ENCODE results near the gene AKR1D1.

The AKR1D1 gene

GRCh38 chr7:138092486-138093028 is 16.3 kb downstream of the AKR1D1 start:
- Histone ChIP-seq H3K9me3 (ENCODE audit: low read length) (no peaks in the 10 kb centered on the region), H3K36me3 (ENCODE audit: insufficient read depth, low read length) (no peaks in the 10 kb centered on the region), H3K27ac (ENCODE audit: low read depth, low read length) (no peak overlapping the region), H3K4me1 (ENCODE audit: insufficient read depth, low read length) (no peaks in the 10 kb centered on the region), H3K9ac (ENCODE audit: low read length) (no peak overlapping the region), H3K4me3 (ENCODE audit: low read depth in 1 of 2, low read length in 2 of 2) (no peak overlapping the region), H3K27me3 (ENCODE audit: control insufficient read depth in 1 of 2, insufficient read depth in 2 of 2, low read length in 2 of 2) (no peaks in the 10 kb centered on the region)

- Histone ChIP-seq H3K4me3 (ENCODE audit: low read depth in 1 of 2, low read length in 2 of 2) (no peak overlapping the region), H3K4me1 (ENCODE audit: insufficient read depth, low read length) (no peaks in the 10 kb centered on the region), H3K36me3 (ENCODE audit: insufficient read depth, low read length) (no peaks in the 10 kb centered on the region), H3K9me3 (ENCODE audit: low read length) (no peaks in the 10 kb centered on the region), H3K9ac (ENCODE audit: low read length) (no peak overlapping the region), H3K27ac (ENCODE audit: low read depth, low read length) (no peak overlapping the region), H3K27me3 (ENCODE audit: control insufficient read depth in 1 of 2, insufficient read depth in 2 of 2, low read length in 2 of 2) (no peaks in the 10 kb centered on the region)
Observed at GRCh38 chr7:138095972-138096935, 20.0 kb downstream of the AKR1D1 start.

- Histone ChIP-seq H3K9ac (ENCODE audit: low read length) (no peak overlapping the region), H3K27me3 (ENCODE audit: control insufficient read depth in 1 of 2, insufficient read depth in 2 of 2, low read length in 2 of 2) (no peaks in the 10 kb centered on the region), H3K27ac (ENCODE audit: low read depth, low read length) (no peak overlapping the region), H3K9me3 (ENCODE audit: low read length) (no peaks in the 10 kb centered on the region), H3K36me3 (ENCODE audit: insufficient read depth, low read length) (no peaks in the 10 kb centered on the region), H3K4me3 (ENCODE audit: low read depth in 1 of 2, low read length in 2 of 2) (no peak overlapping the region), H3K4me1 (ENCODE audit: insufficient read depth, low read length) (no peaks in the 10 kb centered on the region)
Observed at GRCh38 chr7:138097064-138097741, 20.9 kb downstream of the AKR1D1 start.

GRCh38 chr7:138099813-138100212 is 23.6 kb downstream of the AKR1D1 start:
- H3K9ac ChIP-seq (ENCODE audit: low read length): no peak overlapping the region
- no peaks in the 10 kb centered on the region for H3K4me1 ChIP-seq (ENCODE audit: insufficient read depth, low read length)
- no peaks in the 10 kb centered on the region for H3K27me3 ChIP-seq (ENCODE audit: control insufficient read depth in 1 of 2, insufficient read depth in 2 of 2, low read length in 2 of 2)
- H3K4me3 ChIP-seq (ENCODE audit: low read depth in 1 of 2, low read length in 2 of 2): no peak overlapping the region
- H3K9me3 ChIP-seq (ENCODE audit: low read length): no peaks in the 10 kb centered on the region
- no peak overlapping the region for H3K27ac ChIP-seq (ENCODE audit: low read depth, low read length)
- no peaks in the 10 kb centered on the region for H3K36me3 ChIP-seq (ENCODE audit: insufficient read depth, low read length)

- Histone ChIP-seq H3K4me3 (ENCODE audit: low read depth in 1 of 2, low read length in 2 of 2) (no peak overlapping the region), H3K9ac (ENCODE audit: low read length) (no peak overlapping the region), H3K9me3 (ENCODE audit: low read length) (no peaks in the 10 kb centered on the region), H3K4me1 (ENCODE audit: insufficient read depth, low read length) (no peaks in the 10 kb centered on the region), H3K36me3 (ENCODE audit: insufficient read depth, low read length) (no peaks in the 10 kb centered on the region), H3K27me3 (ENCODE audit: control insufficient read depth in 1 of 2, insufficient read depth in 2 of 2, low read length in 2 of 2) (no peaks in the 10 kb centered on the region), H3K27ac (ENCODE audit: low read depth, low read length) (no peak overlapping the region)
Observed at GRCh38 chr7:138105221-138105620, 29.0 kb downstream of the AKR1D1 start.

- no peaks in the 10 kb centered on the region for H3K4me1 ChIP-seq (ENCODE audit: insufficient read depth, low read length)
- no peak overlapping the region for H3K27ac ChIP-seq (ENCODE audit: low read depth, low read length)
- H3K9me3 ChIP-seq (ENCODE audit: low read length): no peaks in the 10 kb centered on the region
- H3K9ac ChIP-seq (ENCODE audit: low read length): no peak overlapping the region
- H3K36me3 ChIP-seq (ENCODE audit: insufficient read depth, low read length): no peaks in the 10 kb centered on the region
- no peaks in the 10 kb centered on the region for H3K27me3 ChIP-seq (ENCODE audit: control insufficient read depth in 1 of 2, insufficient read depth in 2 of 2, low read length in 2 of 2)
- H3K4me3 ChIP-seq (ENCODE audit: low read depth in 1 of 2, low read length in 2 of 2): no peak overlapping the region
Observed at GRCh38 chr7:138115047-138115446, 38.8 kb downstream of the AKR1D1 start.

GRCh38 chr7:138116141-138116540 is 39.9 kb downstream of the AKR1D1 start:
- Histone ChIP-seq H3K4me1 (ENCODE audit: insufficient read depth, low read length) (no peaks in the 10 kb centered on the region), H3K9me3 (ENCODE audit: low read length) (no peaks in the 10 kb centered on the region), H3K36me3 (ENCODE audit: insufficient read depth, low read length) (no peaks in the 10 kb centered on the region), H3K27ac (ENCODE audit: low read depth, low read length) (no peak overlapping the region), H3K4me3 (ENCODE audit: low read depth in 1 of 2, low read length in 2 of 2) (no peak overlapping the region), H3K9ac (ENCODE audit: low read length) (no peak overlapping the region), H3K27me3 (ENCODE audit: control insufficient read depth in 1 of 2, insufficient read depth in 2 of 2, low read length in 2 of 2) (no peaks in the 10 kb centered on the region)

- Histone ChIP-seq H3K27ac (ENCODE audit: low read depth, low read length) (no peak overlapping the region), H3K9ac (ENCODE audit: low read length) (no peak overlapping the region), H3K36me3 (ENCODE audit: insufficient read depth, low read length) (no peaks in the 10 kb centered on the region), H3K4me3 (ENCODE audit: low read depth in 1 of 2, low read length in 2 of 2) (no peak overlapping the region), H3K27me3 (ENCODE audit: control insufficient read depth in 1 of 2, insufficient read depth in 2 of 2, low read length in 2 of 2) (no peaks in the 10 kb centered on the region), H3K9me3 (ENCODE audit: low read length) (no peaks in the 10 kb centered on the region), H3K4me1 (ENCODE audit: insufficient read depth, low read length) (no peaks in the 10 kb centered on the region)
Observed at GRCh38 chr7:138116892-138117291, 40.6 kb downstream of the AKR1D1 start.

- H3K27me3 ChIP-seq (ENCODE audit: control insufficient read depth in 1 of 2, insufficient read depth in 2 of 2, low read length in 2 of 2): no peaks in the 10 kb centered on the region
- H3K9me3 ChIP-seq (ENCODE audit: low read length): no peaks in the 10 kb centered on the region
- no peak overlapping the region for H3K4me3 ChIP-seq (ENCODE audit: low read depth in 1 of 2, low read length in 2 of 2)
- H3K36me3 ChIP-seq (ENCODE audit: insufficient read depth, low read length): no peaks in the 10 kb centered on the region
- no peak overlapping the region for H3K9ac ChIP-seq (ENCODE audit: low read length)
- no peak overlapping the region for H3K27ac ChIP-seq (ENCODE audit: low read depth, low read length)
- no peaks in the 10 kb centered on the region for H3K4me1 ChIP-seq (ENCODE audit: insufficient read depth, low read length)
Observed at GRCh38 chr7:138120140-138120827, 44.0 kb downstream of the AKR1D1 start.

- Histone ChIP-seq H3K9ac (ENCODE audit: low read length) (no peak overlapping the region), H3K4me1 (ENCODE audit: insufficient read depth, low read length) (no peaks in the 10 kb centered on the region), H3K27ac (ENCODE audit: low read depth, low read length) (no peak overlapping the region), H3K36me3 (ENCODE audit: insufficient read depth, low read length) (no peaks in the 10 kb centered on the region), H3K27me3 (ENCODE audit: control insufficient read depth in 1 of 2, insufficient read depth in 2 of 2, low read length in 2 of 2) (no peaks in the 10 kb centered on the region), H3K9me3 (ENCODE audit: low read length) (no peaks in the 10 kb centered on the region), H3K4me3 (ENCODE audit: low read depth in 1 of 2, low read length in 2 of 2) (no peak overlapping the region)
Observed at GRCh38 chr7:138122162-138122561, 45.9 kb downstream of the AKR1D1 start.

- H3K36me3 ChIP-seq (ENCODE audit: insufficient read depth, low read length): no peaks in the 10 kb centered on the region
- no peaks in the 10 kb centered on the region for H3K27me3 ChIP-seq (ENCODE audit: control insufficient read depth in 1 of 2, insufficient read depth in 2 of 2, low read length in 2 of 2)
- H3K27ac ChIP-seq (ENCODE audit: low read depth, low read length): no peak overlapping the region
- no peaks in the 10 kb centered on the region for H3K9me3 ChIP-seq (ENCODE audit: low read length)
- H3K9ac ChIP-seq (ENCODE audit: low read length): no peak overlapping the region
- H3K4me3 ChIP-seq (ENCODE audit: low read depth in 1 of 2, low read length in 2 of 2): no peak overlapping the region
- H3K4me1 ChIP-seq (ENCODE audit: insufficient read depth, low read length): no peaks in the 10 kb centered on the region
Observed at GRCh38 chr7:138125119-138125518, 48.9 kb downstream of the AKR1D1 start.
